Measurements from ENCODE around the gene RFX4.

GRCh38 chr12:106754331-106754730 is 171.5 kb downstream of the RFX4 start:
- no peak for TF ChIP-seq POLR2A (IDR thresholded peaks at IDR 0.05)
- TF ChIP-seq CTCF (IDR thresholded peaks at IDR 0.05), result no peak
- no peak for TF ChIP-seq EP300 (IDR thresholded peaks at IDR 0.05)

Measured in upper lobe of left lung (tissue), 4 donors.